ENCODE data around the gene RTN1. TPM values are rescaled to one million over a fixed set of nuclear protein-coding genes. Genes with fewer than 3 reads are reported as not detected.

Gene RTN1
- total and polyA plus RNA-seq, 4 donors: 114 to 955 (median 805) TPM

GRCh38 chr14:59823179-59823578 lies 47.4 kb downstream of the RTN1 start:
- no CpG with 5 or more reads among the region's 1 CpG for WGBS (ENCODE audit: insufficient coverage)
- H3K9me3 ChIP-seq (ENCODE audit: control insufficient read depth, insufficient read depth, low read length): no peaks in the 10 kb centered on the region
- no peak overlapping the region for H3K4me3 ChIP-seq (ENCODE audit: low read depth, low read length)
- H3K4me1 ChIP-seq (ENCODE audit: control insufficient read depth, insufficient read depth, low read length): no peaks in the 10 kb centered on the region
- no peak overlapping the region for H3K27ac ChIP-seq (ENCODE audit: low read depth, low read length)
- peaks cover 3% of the 10 kb centered on the region for H3K36me3 ChIP-seq (ENCODE audit: control insufficient read depth, insufficient read depth, low read length)
- no peak for DNase-seq (ENCODE audit: low read depth in 4 of 6, low spot score in 6 of 6)
- no peaks in the 10 kb centered on the region for H3K27me3 ChIP-seq (ENCODE audit: control insufficient read depth, insufficient read depth, low read length)

DNA sequence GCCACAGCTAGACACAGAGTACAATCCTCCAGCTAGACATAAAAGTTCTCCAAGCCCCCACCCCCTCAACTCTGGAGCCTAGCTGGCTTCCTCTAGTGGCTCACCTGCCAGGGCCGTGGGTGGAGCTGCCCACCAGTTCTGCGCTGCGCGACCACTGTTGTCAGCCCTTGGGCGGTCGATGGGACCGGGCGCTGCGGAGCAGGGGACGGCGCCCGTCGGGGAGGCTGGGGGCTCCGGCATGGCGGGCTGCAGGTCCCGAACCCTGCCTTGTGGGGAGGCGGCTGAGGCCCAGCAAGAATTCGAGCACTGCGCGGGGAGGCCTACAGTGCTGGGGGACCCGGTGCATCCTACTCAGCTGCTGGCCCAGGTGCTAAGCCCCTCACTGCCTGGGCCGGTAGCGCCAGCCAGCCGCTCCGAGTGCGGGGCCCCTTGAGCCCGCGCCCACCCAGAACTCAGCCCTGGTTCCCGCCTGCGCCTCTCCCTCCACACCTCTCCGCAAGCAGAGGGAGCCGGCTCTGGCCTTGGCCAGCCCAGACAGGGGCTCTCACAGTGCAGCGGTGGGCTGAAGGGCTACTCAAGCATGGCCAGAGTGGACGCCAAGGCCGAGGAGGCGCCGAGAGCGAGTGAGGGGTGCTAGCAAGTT lies 51.0 kb downstream of the RTN1 start:
- Histone ChIP-seq H3K36me3 (ENCODE audit: control insufficient read depth, insufficient read depth, low read length) (peaks cover 3% of the 10 kb centered on the region), H3K9me3 (ENCODE audit: control insufficient read depth, insufficient read depth, low read length) (no peaks in the 10 kb centered on the region), H3K27ac (ENCODE audit: low read depth, low read length) (no peak overlapping the region), H3K27me3 (ENCODE audit: control insufficient read depth, insufficient read depth, low read length) (no peaks in the 10 kb centered on the region), H3K4me1 (ENCODE audit: control insufficient read depth, insufficient read depth, low read length) (no peaks in the 10 kb centered on the region), H3K4me3 (ENCODE audit: low read depth, low read length) (no peak overlapping the region)
- DNase-seq (ENCODE audit: low read depth in 4 of 6, low spot score in 6 of 6): no peak
- WGBS (ENCODE audit: insufficient coverage): 98% methylated on average over 38 of the region's 38 CpGs

DNA sequence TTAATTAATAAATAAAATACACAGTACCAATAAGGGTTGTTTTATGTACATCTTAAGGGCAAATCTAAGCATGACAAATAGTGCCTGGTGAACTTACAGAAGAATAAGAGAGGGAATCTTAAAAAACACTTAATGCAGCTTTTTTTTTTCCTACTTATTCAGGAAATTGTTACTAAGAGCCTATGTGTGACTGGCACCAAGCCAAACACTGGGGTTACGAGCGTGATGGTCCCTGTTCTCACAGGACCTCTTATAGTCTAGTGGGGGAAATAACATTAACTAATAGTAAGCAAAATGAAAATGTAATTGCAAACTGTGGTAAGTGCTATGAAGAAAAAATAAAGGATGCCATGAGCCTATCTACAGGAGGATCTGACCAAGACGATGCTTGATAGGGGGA lies 53.6 kb downstream of the RTN1 start:
- no peaks in the 10 kb centered on the region for H3K4me1 ChIP-seq (ENCODE audit: control insufficient read depth, insufficient read depth, low read length)
- H3K27ac ChIP-seq (ENCODE audit: low read depth, low read length): no peak overlapping the region
- WGBS (ENCODE audit: insufficient coverage): no CpG with 5 or more reads among the region's 3 CpGs
- DNase-seq (ENCODE audit: low read depth in 4 of 6, low spot score in 6 of 6): peak in 3 of 6 donors; percentile 7 to 81 (median 11)
- H3K9me3 ChIP-seq (ENCODE audit: control insufficient read depth, insufficient read depth, low read length): no peaks in the 10 kb centered on the region
- peaks cover 3% of the 10 kb centered on the region for H3K36me3 ChIP-seq (ENCODE audit: control insufficient read depth, insufficient read depth, low read length)
- no peak overlapping the region for H3K4me3 ChIP-seq (ENCODE audit: low read depth, low read length)
- H3K27me3 ChIP-seq (ENCODE audit: control insufficient read depth, insufficient read depth, low read length): no peaks in the 10 kb centered on the region

GRCh38 chr14:59814988-59815387 lies 55.6 kb downstream of the RTN1 start:
- peak in 1 of 6 donors; percentile 38 for DNase-seq (ENCODE audit: low read depth in 4 of 6, low spot score in 6 of 6)
- H3K27ac ChIP-seq (ENCODE audit: low read depth, low read length): no peak overlapping the region
- peaks cover 3% of the 10 kb centered on the region for H3K36me3 ChIP-seq (ENCODE audit: control insufficient read depth, insufficient read depth, low read length)
- no CpG with 5 or more reads among the region's 1 CpG for WGBS (ENCODE audit: insufficient coverage)
- H3K9me3 ChIP-seq (ENCODE audit: control insufficient read depth, insufficient read depth, low read length): no peaks in the 10 kb centered on the region
- no peaks in the 10 kb centered on the region for H3K27me3 ChIP-seq (ENCODE audit: control insufficient read depth, insufficient read depth, low read length)
- no peak overlapping the region for H3K4me3 ChIP-seq (ENCODE audit: low read depth, low read length)
- H3K4me1 ChIP-seq (ENCODE audit: control insufficient read depth, insufficient read depth, low read length): no peaks in the 10 kb centered on the region

GRCh38 chr14:59811815-59812214 lies 58.8 kb downstream of the RTN1 start:
- Histone ChIP-seq H3K36me3 (ENCODE audit: control insufficient read depth, insufficient read depth, low read length) (no peaks in the 10 kb centered on the region), H3K27ac (ENCODE audit: low read depth, low read length) (no peak overlapping the region), H3K9me3 (ENCODE audit: control insufficient read depth, insufficient read depth, low read length) (no peaks in the 10 kb centered on the region), H3K4me3 (ENCODE audit: low read depth, low read length) (no peak overlapping the region), H3K27me3 (ENCODE audit: control insufficient read depth, insufficient read depth, low read length) (no peaks in the 10 kb centered on the region), H3K4me1 (ENCODE audit: control insufficient read depth, insufficient read depth, low read length) (no peaks in the 10 kb centered on the region)
- WGBS (ENCODE audit: insufficient coverage): no CpG with 5 or more reads among the region's 3 CpGs
- DNase-seq (ENCODE audit: low read depth in 4 of 6, low spot score in 6 of 6): peak in 1 of 6 donors; percentile 62

DNA sequence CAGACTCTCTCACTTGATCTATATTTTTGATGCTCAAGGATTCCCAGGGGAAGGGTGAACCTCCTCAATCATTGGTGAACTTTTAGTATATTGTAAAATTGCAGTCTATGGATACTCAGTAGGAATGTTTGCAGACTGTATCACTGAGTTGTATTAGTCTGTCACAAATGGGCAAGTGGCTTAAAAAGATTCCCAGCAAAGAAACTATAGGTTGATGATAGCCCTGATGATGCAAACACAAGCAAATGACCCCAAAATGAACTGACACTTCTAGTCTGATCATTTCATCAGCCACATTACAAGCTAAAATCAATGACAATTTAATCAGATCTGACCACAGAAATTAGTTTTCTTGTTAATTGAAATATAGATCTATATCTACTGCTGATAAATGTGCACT lies 59.5 kb downstream of the RTN1 start:
- Histone ChIP-seq H3K27ac (ENCODE audit: low read depth, low read length) (no peak overlapping the region), H3K4me1 (ENCODE audit: control insufficient read depth, insufficient read depth, low read length) (no peaks in the 10 kb centered on the region), H3K9me3 (ENCODE audit: control insufficient read depth, insufficient read depth, low read length) (no peaks in the 10 kb centered on the region), H3K36me3 (ENCODE audit: control insufficient read depth, insufficient read depth, low read length) (no peaks in the 10 kb centered on the region), H3K4me3 (ENCODE audit: low read depth, low read length) (no peak overlapping the region), H3K27me3 (ENCODE audit: control insufficient read depth, insufficient read depth, low read length) (no peaks in the 10 kb centered on the region)
- DNase-seq (ENCODE audit: low read depth in 4 of 6, low spot score in 6 of 6): no peak

- Histone ChIP-seq H3K4me1 (ENCODE audit: control insufficient read depth, insufficient read depth, low read length) (no peaks in the 10 kb centered on the region), H3K27me3 (ENCODE audit: control insufficient read depth, insufficient read depth, low read length) (no peaks in the 10 kb centered on the region), H3K4me3 (ENCODE audit: low read depth, low read length) (no peak overlapping the region), H3K27ac (ENCODE audit: low read depth, low read length) (no peak overlapping the region), H3K9me3 (ENCODE audit: control insufficient read depth, insufficient read depth, low read length) (no peaks in the 10 kb centered on the region), H3K36me3 (ENCODE audit: control insufficient read depth, insufficient read depth, low read length) (no peaks in the 10 kb centered on the region)
- DNase-seq (ENCODE audit: low read depth in 4 of 6, low spot score in 6 of 6): no peak
- WGBS (ENCODE audit: insufficient coverage): 100% methylated on average over 1 of the region's 7 CpGs
These were observed 67.5 kb downstream of the RTN1 start for GRCh38 chr14:59803052-59803540.

GRCh38 chr14:59788176-59788575 lies 82.4 kb downstream of the RTN1 start:
- H3K4me1 ChIP-seq (ENCODE audit: control insufficient read depth, insufficient read depth, low read length): no peaks in the 10 kb centered on the region
- no peak overlapping the region for H3K27ac ChIP-seq (ENCODE audit: low read depth, low read length)
- no peak overlapping the region for H3K4me3 ChIP-seq (ENCODE audit: low read depth, low read length)
- H3K9me3 ChIP-seq (ENCODE audit: control insufficient read depth, insufficient read depth, low read length): no peaks in the 10 kb centered on the region
- DNase-seq (ENCODE audit: low read depth in 4 of 6, low spot score in 6 of 6): peak in 1 of 6 donors; percentile 30
- H3K36me3 ChIP-seq (ENCODE audit: control insufficient read depth, insufficient read depth, low read length): no peaks in the 10 kb centered on the region
- WGBS (ENCODE audit: insufficient coverage): no CpG with 5 or more reads among the region's 2 CpGs
- no peaks in the 10 kb centered on the region for H3K27me3 ChIP-seq (ENCODE audit: control insufficient read depth, insufficient read depth, low read length)

GRCh38 chr14:59787045-59787674 lies 83.4 kb downstream of the RTN1 start:
- DNase-seq (ENCODE audit: low read depth in 4 of 6, low spot score in 6 of 6): no peak
- H3K4me1 ChIP-seq (ENCODE audit: control insufficient read depth, insufficient read depth, low read length): no peaks in the 10 kb centered on the region
- no peak overlapping the region for H3K27ac ChIP-seq (ENCODE audit: low read depth, low read length)
- H3K36me3 ChIP-seq (ENCODE audit: control insufficient read depth, insufficient read depth, low read length): no peaks in the 10 kb centered on the region
- WGBS (ENCODE audit: insufficient coverage): no CpG with 5 or more reads among the region's 2 CpGs
- H3K9me3 ChIP-seq (ENCODE audit: control insufficient read depth, insufficient read depth, low read length): no peaks in the 10 kb centered on the region
- H3K4me3 ChIP-seq (ENCODE audit: low read depth, low read length): no peak overlapping the region
- H3K27me3 ChIP-seq (ENCODE audit: control insufficient read depth, insufficient read depth, low read length): no peaks in the 10 kb centered on the region

GRCh38 chr14:59785629-59786028 lies 84.9 kb downstream of the RTN1 start:
- Histone ChIP-seq H3K4me1 (ENCODE audit: control insufficient read depth, insufficient read depth, low read length) (no peaks in the 10 kb centered on the region), H3K9me3 (ENCODE audit: control insufficient read depth, insufficient read depth, low read length) (no peaks in the 10 kb centered on the region), H3K4me3 (ENCODE audit: low read depth, low read length) (no peak overlapping the region), H3K27ac (ENCODE audit: low read depth, low read length) (no peak overlapping the region), H3K27me3 (ENCODE audit: control insufficient read depth, insufficient read depth, low read length) (no peaks in the 10 kb centered on the region), H3K36me3 (ENCODE audit: control insufficient read depth, insufficient read depth, low read length) (no peaks in the 10 kb centered on the region)
- no peak for DNase-seq (ENCODE audit: low read depth in 4 of 6, low spot score in 6 of 6)
